ENCODE results near the gene CTNNAL1.
"Not testable (repeated sequence)": the region's sequence is repeated elsewhere in the genome, so short reads cannot be mapped to it uniquely, and the experiment has no call there.

Gene CTNNAL1

DNA sequence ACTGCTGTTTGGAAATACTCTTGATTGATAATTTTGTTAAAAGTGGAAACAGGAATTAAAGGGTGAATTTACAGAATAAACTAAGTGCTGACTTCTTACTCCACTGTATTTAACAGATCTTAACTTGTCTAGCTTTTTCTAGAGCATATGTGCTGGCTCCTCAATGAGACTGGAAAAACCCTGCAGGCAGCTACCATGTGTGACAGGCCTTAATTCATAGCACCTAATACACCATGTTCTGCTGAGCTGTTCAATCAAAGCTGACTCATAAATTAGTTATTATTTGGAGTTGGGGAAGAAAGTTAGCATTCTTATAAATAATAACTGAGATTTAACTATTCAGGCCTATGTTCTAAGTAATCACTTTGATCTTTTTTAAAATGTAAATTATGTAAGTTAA lies 29.4 kb downstream of the CTNNAL1 start:
- DNase-seq, result no peak

DNA sequence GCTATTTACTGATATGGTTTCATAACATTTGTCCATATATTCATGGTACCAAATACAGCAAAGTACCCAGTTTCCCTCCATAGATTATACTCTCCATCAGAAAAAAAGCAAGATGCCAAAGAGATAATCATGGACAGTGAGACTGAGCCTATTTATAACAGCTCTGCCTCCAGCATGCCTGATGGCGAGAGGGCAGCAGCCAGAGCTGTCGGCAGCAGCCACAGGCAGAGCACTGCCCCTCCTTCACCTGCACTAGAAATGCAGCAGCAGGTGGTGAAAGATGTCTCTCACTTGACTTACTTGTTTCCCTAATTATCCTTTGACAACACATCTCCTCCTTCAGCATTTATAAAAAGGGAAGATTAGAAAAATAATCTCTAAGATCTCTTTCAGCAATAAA lies 32.4 kb downstream of the CTNNAL1 start:
- DNase-seq, result no peak

DNA sequence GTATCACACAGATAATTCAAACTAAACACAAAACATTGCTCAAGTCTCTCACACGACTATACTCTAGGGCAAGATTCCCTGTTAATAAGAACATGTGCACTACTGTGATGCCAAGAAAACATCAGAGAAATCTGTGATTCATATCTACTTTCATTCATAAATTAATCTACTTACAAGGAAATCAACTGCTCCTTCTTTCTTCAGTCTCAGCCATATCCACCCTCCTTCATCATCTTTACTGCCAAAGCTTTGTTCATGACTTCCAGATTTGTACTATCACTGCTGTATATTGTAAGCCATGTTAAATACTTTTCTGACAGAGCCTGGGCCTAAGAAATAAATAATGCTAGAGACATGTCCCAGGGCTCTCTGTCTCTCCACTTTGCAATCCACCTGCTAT lies 35.1 kb downstream of the CTNNAL1 start:
- DNase-seq, result no peak

DNA sequence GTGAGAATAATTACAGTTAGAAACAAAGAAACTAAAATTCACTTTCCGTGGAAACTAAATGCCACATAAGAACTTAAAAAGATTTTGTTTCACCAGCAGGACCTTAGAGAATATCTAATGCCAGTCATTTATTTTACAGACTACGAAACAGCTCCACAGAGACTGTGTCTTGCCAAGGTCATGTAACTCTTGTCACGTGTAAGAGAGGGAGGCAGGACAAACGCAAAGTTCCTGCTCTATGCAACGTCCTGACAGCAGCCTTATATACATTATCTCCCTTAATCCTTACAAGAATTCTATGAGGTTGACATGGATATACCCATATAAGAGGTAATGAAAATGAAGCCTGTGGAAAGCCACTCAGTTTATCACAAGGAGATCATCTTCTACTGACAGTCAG lies 39.4 kb downstream of the CTNNAL1 start:
- DNase-seq, result peak; percentile 24

DNA sequence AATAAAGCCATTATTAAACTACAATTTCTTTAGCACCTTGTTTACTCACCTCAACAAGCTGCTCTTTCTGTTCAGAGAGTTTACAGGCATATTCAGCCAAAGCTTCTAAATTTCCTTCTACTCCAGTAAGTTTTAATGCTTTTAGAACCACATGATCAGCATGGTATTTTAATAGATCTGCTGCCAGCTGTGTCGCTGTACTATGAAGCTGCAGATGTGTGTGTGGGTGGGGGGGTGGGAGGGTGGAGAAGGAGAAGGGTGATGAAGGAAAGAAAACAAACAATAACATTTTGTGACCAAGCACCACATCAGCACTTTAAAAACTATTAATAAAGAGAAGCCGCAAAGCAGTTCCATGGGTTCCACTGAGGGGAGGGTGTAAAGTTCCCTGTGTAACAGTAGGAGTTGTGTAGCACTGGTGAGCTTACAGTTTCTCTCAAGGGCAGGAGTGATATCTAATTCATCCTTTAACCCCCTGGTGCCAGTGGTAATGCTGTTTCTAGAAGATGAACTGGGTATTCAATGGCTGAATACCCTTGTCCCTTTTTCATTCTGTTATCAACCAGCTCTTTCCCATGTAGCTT lies 40.6 kb downstream of the CTNNAL1 start:
- no peak for DNase-seq

DNA sequence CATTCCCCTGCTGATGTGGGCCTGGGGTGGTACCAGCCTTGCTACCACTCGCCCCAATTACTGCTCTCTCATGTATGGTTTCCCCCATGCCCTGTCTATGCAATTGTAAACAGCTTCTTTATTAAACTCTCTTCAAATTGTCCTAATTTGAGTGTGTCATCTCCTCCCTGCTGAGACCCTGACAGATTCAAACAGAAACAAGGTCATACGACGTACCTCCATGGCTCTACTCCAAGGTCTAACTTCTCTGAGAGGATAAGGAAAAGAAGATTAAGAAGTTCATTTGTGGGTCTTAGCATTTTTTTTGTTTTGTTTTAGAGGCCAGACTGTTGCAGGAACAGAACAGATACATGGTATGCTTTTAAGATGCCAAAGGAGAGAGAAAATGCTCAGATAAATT lies 41.1 kb downstream of the CTNNAL1 start:
- DNase-seq, result no peak

DNA sequence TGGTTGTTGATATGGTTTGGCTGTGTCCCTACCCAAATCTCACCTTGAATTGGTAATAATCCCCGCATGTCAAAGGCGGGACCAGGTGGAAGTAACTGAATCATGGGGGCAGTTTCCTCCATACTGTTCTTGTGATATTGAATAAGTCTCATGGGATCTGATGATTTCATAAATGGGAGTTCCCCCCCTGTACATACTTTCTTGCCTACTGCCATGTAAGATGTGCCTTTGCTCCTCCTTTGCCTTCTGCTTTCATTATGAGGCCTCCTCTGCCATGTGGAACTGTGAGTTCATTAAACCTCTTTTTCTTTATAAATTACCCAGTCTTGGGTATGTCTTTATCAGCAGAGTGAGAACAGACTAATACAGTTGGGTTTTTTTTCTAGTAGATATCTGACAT lies 41.9 kb downstream of the CTNNAL1 start:
- not testable (repeated sequence) for DNase-seq

DNA sequence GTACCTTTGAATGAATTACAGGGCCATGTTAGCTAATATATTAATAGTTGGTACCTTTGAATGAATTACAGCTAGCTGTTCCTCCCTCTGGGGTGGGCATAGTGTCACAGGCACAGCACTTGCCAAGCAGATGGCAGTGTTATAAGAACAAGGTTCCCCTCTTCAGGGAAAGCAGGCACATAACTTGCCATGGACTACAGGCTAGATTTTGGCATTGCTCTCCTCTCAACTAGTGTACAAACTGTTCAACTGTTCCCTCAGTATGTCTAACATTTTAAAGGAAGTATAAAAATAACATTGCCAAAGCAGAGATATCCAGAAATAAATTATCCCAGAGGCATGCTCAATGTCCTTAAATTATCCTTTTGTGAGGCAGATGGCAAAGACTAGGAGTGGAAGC lies 45.4 kb downstream of the CTNNAL1 start:
- DNase-seq, result no peak

DNA sequence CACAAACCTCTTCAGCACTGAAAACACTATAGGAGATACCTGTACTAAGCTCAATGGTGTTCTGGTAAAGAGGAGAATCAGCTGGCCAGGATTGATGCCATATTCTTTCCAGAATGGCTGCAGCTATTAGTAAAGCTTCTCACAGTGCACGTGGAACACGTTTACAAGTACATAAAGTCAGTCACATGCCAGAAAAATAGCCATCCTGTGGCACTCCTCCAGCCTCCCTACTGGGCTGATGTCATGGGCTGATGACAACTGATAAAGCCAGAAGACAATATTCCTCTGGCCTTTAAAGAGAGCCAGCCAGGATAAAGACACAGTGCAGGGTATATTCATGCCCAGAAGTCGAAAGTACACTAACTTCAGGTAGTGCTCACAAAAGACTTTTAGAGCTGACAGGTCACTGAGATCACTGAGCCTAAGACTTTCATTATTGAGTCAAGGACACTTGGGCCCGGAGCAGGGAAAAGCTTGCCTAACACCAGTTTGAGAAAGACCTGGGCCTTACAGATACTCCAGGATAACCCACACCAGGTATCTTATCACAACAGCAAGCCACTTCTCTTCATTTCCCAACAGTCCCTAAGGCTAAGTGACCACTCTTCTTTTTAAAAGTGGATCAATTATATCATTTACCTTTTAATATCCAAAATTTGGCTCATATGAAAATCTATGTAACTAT lies 49.7 kb downstream of the CTNNAL1 start:
- no peak for DNase-seq

DNA sequence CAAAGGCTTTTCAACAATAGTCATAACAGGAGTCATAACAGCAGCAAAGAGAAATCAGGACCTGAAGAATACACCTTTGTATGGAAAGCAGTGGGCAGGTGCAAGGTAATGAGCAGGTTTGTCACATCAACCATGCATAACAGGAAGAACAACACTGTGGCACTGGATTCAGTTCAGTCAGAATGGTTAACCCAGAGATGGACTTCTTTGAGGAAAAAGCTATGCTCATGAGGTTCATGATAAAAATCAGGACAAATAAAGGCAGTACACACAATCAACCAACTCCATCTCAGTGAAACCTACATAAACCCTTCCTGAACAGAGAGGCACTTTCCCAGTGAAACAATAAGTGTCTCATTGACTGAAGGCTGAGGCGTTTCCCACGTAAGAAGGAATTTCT lies 52.1 kb downstream of the CTNNAL1 start:
- no peak for DNase-seq

DNA sequence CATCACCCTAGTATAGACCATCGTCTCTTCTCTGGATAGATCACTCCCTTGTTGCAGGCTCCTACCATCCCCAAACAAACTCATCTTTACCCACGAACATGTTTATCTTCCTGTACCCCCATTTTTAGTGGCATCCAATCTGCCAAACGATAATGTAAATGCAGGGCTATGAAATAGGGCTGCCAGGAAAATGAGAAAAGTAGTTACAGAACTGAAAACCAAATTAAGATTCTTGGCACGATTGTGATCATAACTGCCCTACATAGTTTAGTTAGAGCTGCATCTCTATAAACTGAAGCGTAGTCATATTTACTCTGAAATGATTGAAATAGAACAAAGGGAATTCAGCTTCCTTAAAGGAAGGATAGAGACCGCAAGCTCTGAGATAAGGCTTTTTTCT lies 53.0 kb downstream of the CTNNAL1 start:
- DNase-seq, result no peak

DNA sequence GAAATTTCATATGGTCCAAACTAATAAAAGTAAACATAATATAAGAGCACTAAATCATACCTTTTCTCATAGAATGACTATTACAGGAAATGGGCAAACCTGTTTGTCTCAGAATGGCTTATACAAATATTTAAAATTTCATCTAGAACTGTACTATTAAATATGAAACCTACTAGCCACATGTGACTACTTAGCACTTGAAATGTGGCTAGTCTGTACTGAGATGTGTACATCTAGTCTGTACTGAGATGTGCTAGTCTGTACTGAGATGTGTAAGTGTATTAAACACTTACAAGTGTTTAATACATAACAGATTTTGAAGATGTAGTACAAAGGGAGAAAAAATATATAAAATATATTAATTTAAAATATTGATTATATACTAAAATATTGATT lies 56.7 kb downstream of the CTNNAL1 start:
- no peak for DNase-seq

DNA sequence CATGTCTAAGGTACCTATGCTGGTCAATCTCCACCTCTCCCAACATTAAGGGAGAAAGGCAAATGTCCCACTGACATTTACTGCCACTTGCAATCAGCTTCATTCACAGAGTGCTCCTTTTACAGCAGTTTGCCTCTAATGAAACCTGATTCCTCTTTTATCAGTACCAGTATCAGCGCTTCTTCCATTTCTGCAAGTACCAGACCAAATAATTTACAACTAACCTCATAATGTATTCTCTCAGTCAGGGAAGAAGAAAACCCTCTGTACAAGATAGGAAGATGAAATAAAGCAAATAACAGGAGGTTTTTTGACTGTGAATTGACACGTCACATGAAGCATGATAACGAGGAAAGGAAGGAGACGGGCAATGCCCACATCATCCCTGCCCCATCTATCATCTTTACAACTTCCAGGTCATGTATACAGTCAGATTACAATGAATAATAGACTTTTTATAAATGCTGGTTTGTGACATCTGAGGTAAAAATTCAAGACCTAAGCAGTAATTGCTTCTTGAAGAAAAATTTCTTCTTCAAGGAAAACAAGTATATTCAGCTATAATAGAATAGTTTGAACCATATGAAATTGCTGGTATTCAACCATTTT lies 57.2 kb downstream of the CTNNAL1 start:
- no peak for DNase-seq

DNA sequence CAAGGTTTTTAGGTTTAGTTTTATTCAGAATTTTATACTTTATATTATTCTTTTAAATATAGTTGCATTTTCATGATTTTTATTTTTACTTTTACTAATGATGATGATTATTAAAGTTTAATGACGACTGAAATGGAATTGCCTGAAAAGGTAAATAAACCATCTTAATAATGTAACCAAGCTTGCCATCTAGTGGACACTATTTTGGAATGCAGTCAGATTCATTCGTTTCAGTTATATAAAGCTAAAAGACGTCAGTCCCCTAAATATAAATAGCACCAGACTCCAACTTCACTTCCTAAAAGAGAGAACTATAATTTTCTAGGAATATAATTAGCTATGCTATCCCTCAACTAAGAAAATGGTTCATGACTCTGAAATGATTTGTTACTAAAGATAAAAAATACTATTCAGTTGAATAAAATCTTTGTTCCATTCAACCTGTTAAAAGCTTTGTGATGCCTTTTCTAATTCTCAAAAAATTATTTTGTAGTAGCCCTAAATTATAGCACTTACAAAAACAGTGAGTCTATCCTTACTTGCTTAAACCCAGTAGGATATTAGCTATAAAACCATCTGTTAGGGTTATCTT lies 59.2 kb downstream of the CTNNAL1 start:
- no peak for DNase-seq

DNA sequence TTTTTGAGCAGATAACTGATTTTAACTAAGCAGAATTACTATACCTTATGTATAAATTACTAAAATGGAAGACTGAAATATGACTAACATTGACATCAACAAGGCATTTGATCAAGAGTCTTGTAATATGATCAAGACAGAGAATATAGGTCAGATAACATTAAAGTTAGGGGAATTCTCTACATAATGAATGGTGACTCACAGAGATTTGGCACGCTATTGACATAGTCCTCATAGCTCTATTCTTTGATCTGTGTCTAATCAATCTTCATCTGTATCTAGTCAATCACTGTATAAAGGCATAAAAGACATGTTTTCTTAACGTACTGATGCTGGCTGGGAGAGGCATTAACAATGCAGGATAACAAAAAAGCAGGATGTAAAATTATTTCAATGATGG lies 61.7 kb downstream of the CTNNAL1 start:
- no peak for DNase-seq

DNA sequence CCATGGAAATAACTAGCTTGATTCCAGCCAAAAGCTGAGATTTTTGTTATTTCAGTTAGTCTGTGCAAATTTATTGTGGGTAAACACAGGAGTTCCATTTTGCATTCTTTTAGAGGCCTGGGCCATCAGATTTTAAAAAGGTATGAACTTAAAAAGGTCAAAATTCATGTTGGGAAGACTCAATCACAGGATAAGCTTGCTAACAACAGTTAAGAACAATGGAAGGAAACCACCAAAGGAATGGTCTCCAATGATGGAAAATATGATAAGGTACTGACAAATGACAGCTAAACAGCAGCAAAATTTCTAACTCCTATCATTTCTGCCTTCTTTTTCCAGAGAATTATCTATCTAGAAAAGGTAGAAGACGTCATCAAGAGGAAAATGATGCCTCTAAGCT lies 63.1 kb downstream of the CTNNAL1 start:
- no peak for DNase-seq

DNA sequence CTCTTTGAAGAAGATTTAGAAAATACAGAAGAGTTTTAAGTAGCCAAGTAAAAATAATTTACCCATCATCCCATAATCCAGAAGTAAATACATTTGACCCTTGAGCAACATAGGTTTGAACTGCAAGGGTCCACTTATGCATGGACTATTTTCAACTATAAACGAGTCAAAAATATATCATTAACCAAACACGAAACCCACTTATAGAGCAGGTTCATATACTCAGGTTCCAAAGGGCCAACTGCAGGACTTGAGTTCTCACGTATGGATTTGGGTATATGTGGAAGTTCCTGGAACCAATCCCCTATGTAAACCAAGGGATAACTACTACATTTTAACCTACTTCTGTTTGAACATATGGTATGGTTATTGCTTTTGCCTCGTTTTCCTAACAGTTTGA lies 73.3 kb downstream of the CTNNAL1 start:
- DNase-seq, result no peak

DNA sequence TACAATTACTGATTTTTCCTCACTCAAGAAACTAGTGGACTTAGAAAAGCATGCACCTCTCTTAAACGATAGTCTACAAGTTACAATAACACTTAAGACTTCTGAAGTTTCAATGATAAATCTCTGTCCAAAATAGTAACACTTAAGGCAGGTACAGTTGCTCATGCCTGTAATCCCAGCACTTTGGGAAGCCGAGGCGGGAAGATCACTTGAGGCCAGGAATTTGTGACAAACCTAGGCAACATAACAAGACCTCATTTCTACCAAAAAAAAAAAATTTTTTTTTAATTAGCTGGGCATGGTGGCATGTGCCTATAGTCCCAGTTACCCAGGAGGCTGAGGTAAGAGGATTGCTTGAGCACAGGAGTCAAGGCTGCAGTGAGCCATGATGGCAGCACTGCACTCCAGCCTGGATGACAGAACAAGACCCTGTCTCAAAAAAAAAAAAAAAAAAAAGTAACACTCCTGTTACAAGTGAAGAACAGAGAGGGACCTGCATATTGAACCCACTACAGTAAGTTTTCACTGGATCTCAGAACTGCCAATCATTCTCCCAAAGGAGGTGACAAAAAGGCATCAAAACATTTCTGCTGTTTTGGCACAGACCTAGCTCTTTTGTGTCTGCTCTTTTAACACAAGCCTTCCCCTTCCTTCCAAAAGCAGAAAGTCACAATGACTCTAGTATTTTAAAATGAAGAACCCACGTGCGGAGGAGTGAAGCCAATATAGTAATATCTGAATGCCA lies 75.6 kb downstream of the CTNNAL1 start:
- DNase-seq, result no peak

DNA sequence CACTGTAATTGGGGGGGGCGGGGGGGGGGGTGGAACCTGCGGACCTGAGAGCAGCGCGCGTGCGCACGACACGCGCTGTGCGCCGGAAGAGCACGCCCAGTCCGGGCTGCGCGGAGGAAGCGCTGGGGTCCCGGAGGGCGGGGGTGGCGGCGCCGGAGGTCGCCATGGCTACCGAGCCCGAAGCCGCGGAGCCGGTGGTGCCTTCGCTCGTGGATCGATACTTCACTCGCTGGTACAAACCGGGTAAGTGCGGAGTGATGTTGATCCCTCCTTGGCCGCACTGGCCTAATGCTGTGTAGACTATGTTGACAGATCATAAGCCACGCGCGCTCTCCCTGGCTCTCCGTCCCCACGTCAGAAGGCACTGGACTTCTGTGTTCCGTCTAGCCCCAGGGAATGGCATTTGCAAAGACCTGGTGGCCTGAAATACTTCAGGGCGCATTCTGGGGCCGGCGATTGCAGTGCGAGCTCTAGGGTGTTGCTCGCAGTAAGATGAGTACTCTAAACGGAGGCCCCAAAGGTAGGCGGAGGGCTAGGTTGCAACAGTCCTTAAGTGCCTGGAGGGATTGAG lies 78.9 kb downstream of the CTNNAL1 start, which contains the start of gene ABITRAM:
TSS of gene ABITRAM (plus strand) at position 78 of the 571 bp plus-strand sequence. CDS start at position 165, 87 bp downstream.
- no peak for DNase-seq

DNA sequence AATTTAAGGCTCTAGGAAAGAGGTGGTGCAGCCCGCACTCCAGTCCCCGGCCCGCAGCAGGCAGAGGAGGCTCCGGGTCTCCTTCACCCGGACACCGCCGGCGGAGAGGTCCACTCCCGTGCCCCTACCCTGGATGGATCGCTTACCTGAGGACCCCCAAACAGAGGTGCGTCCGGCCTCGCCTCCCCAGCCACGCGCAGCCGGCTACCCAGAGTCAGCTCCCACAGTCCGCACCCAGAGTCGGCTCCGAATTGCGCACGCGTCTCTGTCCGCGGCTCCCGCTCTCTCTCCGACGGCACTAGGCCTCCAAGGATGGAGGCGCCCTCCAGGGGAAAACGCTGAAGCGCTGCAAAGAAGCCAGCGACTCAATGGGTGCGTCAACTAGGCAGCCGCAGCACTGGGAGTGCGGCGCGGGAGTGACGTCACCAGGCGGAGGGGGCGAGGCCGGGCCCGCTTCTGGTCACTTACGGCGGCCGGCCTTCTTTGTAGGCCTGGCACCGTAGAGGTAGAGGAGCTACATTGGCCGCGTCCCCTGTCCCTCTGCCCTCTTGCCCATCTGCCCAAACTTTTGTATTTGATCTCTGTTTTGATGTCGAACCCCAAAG lies 79.5 kb downstream of the CTNNAL1 start, which contains the start of gene ELP1:
TSS of gene ELP1 (minus strand) at position 407 of the 605 bp plus-strand sequence. CDS start 2,978 bp downstream, outside the sequence.
- DNase-seq, result peak; percentile 95

DNA sequence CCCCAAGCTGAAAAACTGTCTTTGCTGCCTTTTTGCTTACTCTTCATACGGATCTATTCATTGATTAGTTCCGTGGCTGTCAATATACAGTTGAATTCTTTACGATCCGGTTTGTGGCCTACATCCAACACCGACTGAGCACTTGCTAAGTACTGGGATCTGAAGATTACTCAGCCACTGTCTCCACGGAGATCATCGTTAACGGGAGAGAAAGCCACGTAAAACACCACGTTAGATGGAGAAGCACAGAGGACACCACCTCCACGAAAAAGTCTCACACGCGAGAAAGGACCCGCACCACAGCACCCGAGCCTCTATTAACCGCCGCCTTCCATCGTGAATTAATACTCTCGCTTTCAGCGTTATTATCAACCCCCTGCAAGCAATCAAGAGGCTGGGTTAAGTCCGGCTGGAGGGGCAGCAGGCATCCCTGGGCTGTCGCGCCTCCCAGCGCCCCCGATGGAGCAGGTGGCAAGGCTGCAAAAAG lies 80.0 kb downstream of the CTNNAL1 start:
- no peak for DNase-seq

DNA sequence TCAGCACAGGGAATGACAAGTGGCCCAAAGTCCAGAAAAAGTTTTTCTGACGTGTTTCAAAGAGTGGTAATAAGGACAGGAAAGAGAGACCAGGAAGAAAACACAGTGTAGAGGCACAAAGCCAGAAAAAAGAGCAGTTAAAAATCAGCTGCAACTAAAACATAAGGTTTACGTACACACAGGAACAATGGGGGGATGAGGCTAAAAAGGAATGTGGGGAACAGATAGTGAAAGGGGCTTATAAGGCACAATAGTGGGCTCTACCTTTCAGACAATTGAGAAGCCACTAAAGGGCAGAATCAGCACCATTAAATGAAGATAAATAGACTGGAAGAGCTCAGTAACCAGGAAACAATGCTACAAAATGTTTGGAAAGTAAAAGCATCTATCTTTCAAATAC lies 84.9 kb downstream of the CTNNAL1 start:
- DNase-seq, result no peak
